SK-N-MC (cell line): ENCODE results near the gene SLC4A4.

Experiments
- DNase-seq: peaks from one replicate; pipeline ENCODE4 v3.0.0-alpha.2; 2011; ENCODE audit warnings: low read depth, low spot score
- H3K27ac ChIP-seq: fragments of 200-600 bp; sonication (generic); 2 replicates; pipeline ENCODE4 v1.5.1; 2016; ENCODE audit warnings: mixed run types
- H3K36me3 ChIP-seq: fragments of 200-600 bp; sonication (generic); 2 replicates; pipeline ENCODE4 v1.6.1; 2017; ENCODE audit warnings: antibody characterized with exemption, low read length, mixed read lengths; ENCODE audit not compliant: insufficient read depth
- H3K4me3 ChIP-seq: fragments of 200-600 bp; sonication (generic); 2 replicates; pipeline ENCODE4 v1.5.1; 2016
- H3K9ac ChIP-seq: fragments of 200-600 bp; sonication (generic); 2 replicates; pipeline ENCODE4 v1.8.0; 2017; ENCODE audit warnings: mixed run types, mixed read lengths; ENCODE audit not compliant: insufficient read length
- H3K9me3 ChIP-seq: fragments of 200-600 bp; sonication (generic); 2 replicates; pipeline ENCODE4 v1.6.1; 2017; ENCODE audit warnings: low read depth, mild to moderate bottlenecking, antibody characterized with exemption, low read length, moderate library complexity, mixed read lengths
- EZH2 ChIP-seq: fragments of 200-600 bp; sonication (generic); IDR thresholded peaks from one replicate; pipeline ENCODE4 v1.6.1; 2017; ENCODE audit warnings: antibody characterized with exemption
- FOXP2 ChIP-seq: optimal IDR thresholded peaks from 2 replicates; pipeline ENCODE3; 2011; ENCODE audit warnings: mild to moderate bottlenecking, moderate library complexity; ENCODE audit not compliant: insufficient read depth; ENCODE audit errors: extremely low read length, control extremely low read depth
- POLR2AphosphoS5 ChIP-seq: IDR thresholded peaks from 2 replicates; pipeline ENCODE4 v1.6.1; 2012; ENCODE audit warnings: mild to moderate bottlenecking, low read depth, low read length, borderline replicate concordance

The SLC4A4 gene

DNA sequence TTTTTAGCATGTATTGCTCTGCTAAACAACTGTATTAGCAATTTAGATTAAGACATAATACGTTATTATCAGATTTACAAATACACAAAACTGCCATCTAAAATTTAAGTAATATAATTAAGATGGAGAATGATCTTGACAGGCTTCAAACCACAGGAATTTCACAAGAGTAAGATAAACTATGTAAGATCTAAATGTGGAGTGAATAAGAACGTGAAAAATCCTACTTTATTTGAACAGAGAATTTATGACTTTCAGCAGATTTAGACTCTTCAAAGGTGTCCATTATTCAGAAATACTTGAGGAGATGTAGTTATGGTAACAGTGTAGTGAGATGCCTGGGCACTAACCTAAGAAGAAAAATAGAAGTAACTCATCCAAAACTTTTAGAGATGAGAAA is 73.2 kb downstream of the SLC4A4 start:
- no peak overlapping the region for H3K9ac ChIP-seq
- no peak for DNase-seq
- TF ChIP-seq EZH2, result no peak
- TF ChIP-seq FOXP2, result no peak
- TF ChIP-seq POLR2AphosphoS5, result no peak
- 0 out of 2 replicates have a peak, but pooled peaks cover 8% of the 10 kb centered on the region for H3K36me3 ChIP-seq
- H3K9me3 ChIP-seq, result peaks cover 5% of the 10 kb centered on the region; the same call in 1 of the 2 replicates
- H3K27ac ChIP-seq, result no peak overlapping the region
- no peak overlapping the region for H3K4me3 ChIP-seq

DNA sequence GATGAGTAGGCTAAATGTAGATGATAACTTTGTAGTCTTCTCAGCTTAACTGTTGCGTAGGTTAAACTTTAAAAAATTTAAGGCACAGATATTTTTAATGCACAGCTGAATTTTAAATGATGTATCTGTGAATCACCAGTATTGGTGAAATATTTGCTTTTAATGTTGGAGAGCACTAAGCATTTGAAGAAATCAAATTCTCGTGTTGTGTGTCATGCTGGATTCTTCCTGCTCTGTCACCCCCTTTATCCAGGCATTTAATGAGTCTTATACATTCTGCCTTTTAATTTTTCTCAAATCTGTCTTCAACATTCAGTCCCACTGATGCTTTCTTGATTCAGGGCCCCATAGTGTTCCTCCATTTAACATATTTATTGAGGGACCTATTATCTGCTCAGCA is 76.7 kb downstream of the SLC4A4 start:
- no peak for DNase-seq
- no peak overlapping the region for H3K9ac ChIP-seq
- no peak for TF ChIP-seq FOXP2
- TF ChIP-seq EZH2, result no peak
- no peak for TF ChIP-seq POLR2AphosphoS5

DNA sequence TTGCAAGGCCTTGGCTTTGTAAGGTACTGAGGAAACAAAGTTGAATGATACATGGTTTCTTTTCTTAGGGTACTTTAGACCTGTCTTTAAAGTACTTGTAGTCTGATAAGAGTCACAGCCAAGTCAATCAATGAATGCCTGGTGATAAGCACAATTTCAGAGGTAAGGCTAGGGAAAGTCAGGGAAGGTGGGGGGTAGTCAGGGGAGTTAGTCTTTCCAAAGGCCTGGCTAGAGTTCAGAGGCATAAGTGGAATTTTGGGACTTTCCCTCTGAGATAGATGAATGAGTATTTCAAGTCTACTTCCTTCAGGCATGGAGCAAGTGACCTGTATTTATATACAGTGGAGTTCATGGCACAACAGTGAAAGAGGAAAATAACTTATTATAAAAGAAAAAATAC is 78.3 kb downstream of the SLC4A4 start:
- Histone ChIP-seq H3K36me3 (no peaks in the 10 kb centered on the region), H3K4me3 (no peak overlapping the region), H3K9me3 (no peaks in the 10 kb centered on the region), H3K9ac (no peak overlapping the region), H3K27ac (no peak overlapping the region)
- no peak for DNase-seq
- no peak for TF ChIP-seq FOXP2
- no peak for TF ChIP-seq EZH2
- TF ChIP-seq POLR2AphosphoS5, result no peak

More for the DNA sequence above, 76.7 kb downstream of the SLC4A4 start:
- H3K9me3 ChIP-seq, result no peaks in the 10 kb centered on the region
- H3K36me3 ChIP-seq, result no peaks in the 10 kb centered on the region
- H3K4me3 ChIP-seq, result no peak overlapping the region
- H3K27ac ChIP-seq, result no peak overlapping the region

DNA sequence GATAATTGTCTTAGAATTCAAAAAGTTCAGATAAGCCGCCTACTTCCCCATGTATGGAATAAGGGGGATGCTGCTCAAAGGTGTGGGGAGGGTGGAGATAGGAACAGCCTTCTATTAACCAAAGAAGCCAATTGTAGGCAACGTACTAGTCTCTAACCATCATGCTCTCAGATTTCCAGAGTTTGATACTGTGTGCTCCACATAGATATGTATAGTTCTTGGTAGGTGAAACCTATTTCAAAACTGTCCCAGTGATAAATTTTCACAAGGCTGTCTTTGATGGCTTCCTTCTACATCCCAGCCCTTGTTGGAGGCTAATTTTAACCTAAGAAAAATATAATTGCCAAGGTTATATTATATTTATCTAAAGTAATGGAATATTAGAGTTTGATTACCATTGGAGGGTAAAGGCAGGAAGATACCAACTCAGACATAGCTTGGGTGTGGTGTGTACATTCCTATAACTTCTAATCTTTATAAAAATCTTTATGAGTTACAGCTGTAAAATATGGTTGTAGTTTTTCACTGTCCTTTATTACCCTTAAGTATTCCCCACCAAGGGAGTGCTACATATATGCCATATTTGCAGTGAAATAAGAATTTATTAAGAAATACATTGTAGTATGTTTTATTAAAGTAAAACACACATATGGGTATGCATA is 87.7 kb downstream of the SLC4A4 start:
- Histone ChIP-seq H3K27ac (no peak overlapping the region), H3K9ac (no peak overlapping the region), H3K36me3 (no peaks in the 10 kb centered on the region), H3K4me3 (no peak overlapping the region), H3K9me3 (no peaks in the 10 kb centered on the region)
- TF ChIP-seq EZH2, result no peak
- no peak for TF ChIP-seq FOXP2
- TF ChIP-seq POLR2AphosphoS5, result no peak
- DNase-seq, result no peak

DNA sequence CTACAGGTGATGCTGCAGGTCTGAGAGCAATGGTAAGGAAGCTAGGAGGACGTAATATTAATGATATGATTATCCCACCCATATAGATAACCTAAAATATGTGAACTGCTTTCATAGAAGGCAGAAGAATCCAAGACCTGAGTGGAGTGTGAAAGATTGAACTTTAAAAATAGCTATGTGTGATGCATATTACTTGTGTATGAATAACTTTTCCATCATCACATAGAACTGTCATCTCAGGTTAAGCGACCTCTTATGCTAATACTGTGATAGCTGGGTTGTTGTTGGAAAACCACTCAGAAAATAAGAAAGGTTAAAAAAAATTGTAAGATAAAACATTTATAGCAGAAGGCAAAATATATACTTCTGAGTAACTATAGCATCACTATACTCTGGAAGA is 90.3 kb downstream of the SLC4A4 start:
- Histone ChIP-seq H3K36me3 (no peaks in the 10 kb centered on the region), H3K9ac (no peak overlapping the region), H3K27ac (no peak overlapping the region), H3K4me3 (no peak overlapping the region), H3K9me3 (no peaks in the 10 kb centered on the region)
- DNase-seq, result no peak
- no peak for TF ChIP-seq EZH2
- TF ChIP-seq FOXP2, result no peak
- TF ChIP-seq POLR2AphosphoS5, result no peak

DNA sequence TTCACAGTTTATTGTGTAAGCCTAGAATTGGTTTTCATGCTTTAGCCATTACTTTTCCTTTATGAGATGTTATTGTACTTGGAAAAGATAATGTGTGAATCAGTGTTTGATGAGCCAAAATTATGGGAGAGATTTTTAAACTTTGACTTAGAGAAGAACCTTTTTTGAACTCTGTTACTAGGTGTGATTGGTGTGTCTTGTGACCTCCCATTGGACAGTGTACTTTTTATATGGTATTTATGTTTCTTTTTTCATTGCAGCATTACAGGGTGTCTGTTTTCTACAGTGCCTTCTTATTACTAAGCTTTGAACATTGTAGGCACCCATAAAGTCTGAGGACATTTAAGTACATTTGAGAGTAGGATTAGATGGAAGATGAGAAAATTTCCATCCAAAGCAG is 91.1 kb downstream of the SLC4A4 start:
- H3K9me3 ChIP-seq, result no peaks in the 10 kb centered on the region
- no peak for DNase-seq
- no peak overlapping the region for H3K4me3 ChIP-seq
- H3K27ac ChIP-seq, result no peak overlapping the region
- TF ChIP-seq FOXP2, result no peak
- H3K9ac ChIP-seq, result no peak overlapping the region
- H3K36me3 ChIP-seq, result no peaks in the 10 kb centered on the region

DNA sequence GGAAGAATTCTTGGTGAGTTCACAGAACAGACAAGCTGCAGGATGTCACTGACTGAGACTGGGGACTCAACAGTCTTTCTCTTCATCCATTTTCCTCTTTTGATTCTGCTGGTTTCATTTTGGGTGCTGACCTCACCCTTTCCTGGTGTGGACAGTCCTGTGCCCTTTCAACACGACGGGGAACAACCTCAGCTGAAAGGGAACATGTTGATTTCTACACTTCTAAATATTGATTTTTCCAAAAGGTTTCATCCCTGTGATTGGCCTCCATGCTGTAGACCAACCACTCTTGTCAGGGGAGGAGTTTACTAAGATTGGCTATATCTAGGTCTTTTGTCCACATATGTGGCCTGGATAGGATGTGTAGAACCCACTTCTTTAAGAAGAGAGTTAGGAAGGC is 91.8 kb downstream of the SLC4A4 start:
- H3K9ac ChIP-seq, result no peak overlapping the region
- TF ChIP-seq FOXP2, result no peak
- no peak for TF ChIP-seq EZH2
- TF ChIP-seq POLR2AphosphoS5, result no peak
- H3K4me3 ChIP-seq, result no peak overlapping the region
- no peaks in the 10 kb centered on the region for H3K9me3 ChIP-seq
- no peaks in the 10 kb centered on the region for H3K36me3 ChIP-seq
- H3K27ac ChIP-seq, result no peak overlapping the region
- no peak for DNase-seq

DNA sequence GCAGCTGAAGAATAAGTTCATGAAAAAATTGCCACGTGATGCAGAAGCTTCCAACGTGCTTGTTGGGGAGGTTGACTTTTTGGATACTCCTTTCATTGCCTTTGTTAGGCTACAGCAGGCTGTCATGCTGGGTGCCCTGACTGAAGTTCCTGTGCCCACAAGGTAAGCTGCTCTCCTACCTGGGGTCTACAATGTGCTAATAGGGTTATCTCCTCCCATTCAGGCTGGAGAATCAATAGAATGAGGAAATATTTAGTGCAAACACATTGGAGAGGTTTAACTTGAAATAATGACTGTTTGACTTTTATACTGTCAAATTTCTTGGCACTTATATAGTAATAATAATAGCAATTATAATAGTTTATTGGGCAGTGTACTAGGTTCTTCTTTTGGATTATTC is 101.8 kb downstream of the SLC4A4 start:
- Histone ChIP-seq H3K4me3 (no peak overlapping the region), H3K9ac (no peak overlapping the region), H3K27ac (no peak overlapping the region), H3K36me3 (no peaks in the 10 kb centered on the region), H3K9me3 (no peaks in the 10 kb centered on the region)
- no peak for TF ChIP-seq EZH2
- TF ChIP-seq POLR2AphosphoS5, result no peak
- TF ChIP-seq FOXP2, result no peak
- DNase-seq, result no peak
